Epithelial cell of esophagus (primary cell): ENCODE measurements around the gene LMF1.

Experiments
- DNase-seq: peaks from one replicate; pipeline ENCODE4 v3.0.0; 2010; ENCODE audit warnings: low read depth
- H3K4me3 ChIP-seq: 2 replicates; pipeline ENCODE4 v1.5.1; 2011; ENCODE audit warnings: mild to moderate bottlenecking, low read length, control low read depth
- CTCF ChIP-seq: IDR thresholded peaks from 2 replicates; pipeline ENCODE4 v1.5.1; 2011; ENCODE audit warnings: low read depth, mild to moderate bottlenecking, low read length, control low read depth, inconsistent platforms; ENCODE audit not compliant: insufficient read depth; ENCODE audit errors: missing control alignments

LMF1 gene

GRCh38 chr16:818592-818991 is 152.2 kb downstream of the LMF1 start:
- no peak overlapping the region for H3K4me3 ChIP-seq
- no peak for DNase-seq
- TF ChIP-seq CTCF, result no peak

GRCh38 chr16:818132-818531 is 152.7 kb downstream of the LMF1 start:
- H3K4me3 ChIP-seq, result no peak overlapping the region
- no peak for TF ChIP-seq CTCF
- no peak for DNase-seq

- H3K4me3 ChIP-seq, result no peak overlapping the region
- no peak for TF ChIP-seq CTCF
- no peak for DNase-seq
Observed at GRCh38 chr16:817001-817906, 153.5 kb downstream of the LMF1 start.

GRCh38 chr16:815861-816260 is 154.9 kb downstream of the LMF1 start:
- DNase-seq, result no peak
- no peak overlapping the region for H3K4me3 ChIP-seq
- TF ChIP-seq CTCF, result no peak

- TF ChIP-seq CTCF, result no peak
- DNase-seq, result no peak
- no peak overlapping the region for H3K4me3 ChIP-seq
Observed at GRCh38 chr16:814974-815373, 155.8 kb downstream of the LMF1 start.

- no peak for TF ChIP-seq CTCF
- no peak for DNase-seq
- no peak overlapping the region for H3K4me3 ChIP-seq
Observed at GRCh38 chr16:813916-814412, 156.8 kb downstream of the LMF1 start.
